BE2C (cell line): Measurements from ENCODE around the gene NAB2.

Experiments used
- DNase-seq: peaks from one replicate; pipeline ENCODE4 v3.0.0-alpha.2; 2020
- H3K27me3 ChIP-seq: fragments of 250-450 bp; sonication (Bioruptor Pico); 2 replicates; pipeline ENCODE4 v1.5.1; 2020; ENCODE audit warnings: mild to moderate bottlenecking
- H3K36me3 ChIP-seq: fragments of 250-450 bp; sonication (Bioruptor Pico); 2 replicates; pipeline ENCODE4 v1.5.1; 2020; ENCODE audit warnings: mild to moderate bottlenecking
- H3K4me1 ChIP-seq: fragments of 250-450 bp; sonication (Bioruptor Pico); 2 replicates; pipeline ENCODE4 v1.5.1; 2020
- H3K4me3 ChIP-seq: 2 replicates; pipeline ENCODE4 v1.5.1; 2011; ENCODE audit warnings: low read depth, low read length
- H3K9me3 ChIP-seq: fragments of 250-450 bp; sonication (Bioruptor Pico); 2 replicates; pipeline ENCODE4 v1.5.1; 2020
- CTCF ChIP-seq: IDR thresholded peaks from 2 replicates; pipeline ENCODE4 v1.5.1; 2012; ENCODE audit warnings: mild to moderate bottlenecking, low read depth, low read length

Gene NAB2

GRCh38 chr12:57128519-57129247, 39.8 kb downstream of the NAB2 start:
- peaks cover 5% of the 10 kb centered on the region; the same call in 1 of the 2 replicates for H3K4me1 ChIP-seq
- H3K9me3 ChIP-seq = no peaks in the 10 kb centered on the region
- no peak for TF ChIP-seq CTCF
- H3K36me3 ChIP-seq = no peaks in the 10 kb centered on the region
- peak overlapping the region; percentile 87 for H3K4me3 ChIP-seq
- no peak for DNase-seq
- H3K27me3 ChIP-seq = no peaks in the 10 kb centered on the region

GRCh38 chr12:57129321-57129842, 40.5 kb downstream of the NAB2 start:
- Histone ChIP-seq H3K4me1 (peaks cover 5% of the 10 kb centered on the region; the same call in 1 of the 2 replicates), H3K9me3 (no peaks in the 10 kb centered on the region), H3K27me3 (no peaks in the 10 kb centered on the region), H3K36me3 (no peaks in the 10 kb centered on the region), H3K4me3 (peak overlapping the region; percentile 87)
- TF ChIP-seq CTCF = no peak
- DNase-seq = no peak

- Histone ChIP-seq H3K4me1 (peaks cover 5% of the 10 kb centered on the region; the same call in 1 of the 2 replicates), H3K36me3 (no peaks in the 10 kb centered on the region), H3K27me3 (no peaks in the 10 kb centered on the region), H3K9me3 (no peaks in the 10 kb centered on the region), H3K4me3 (no peak overlapping the region)
- no peak for DNase-seq
- TF ChIP-seq CTCF = no peak
These were observed 41.0 kb downstream of the NAB2 start for GRCh38 chr12:57129889-57130288.

- H3K27me3 ChIP-seq = no peaks in the 10 kb centered on the region
- peaks cover 5% of the 10 kb centered on the region for H3K4me1 ChIP-seq
- no peaks in the 10 kb centered on the region for H3K9me3 ChIP-seq
- TF ChIP-seq CTCF = no peak
- no peak for DNase-seq
- no peaks in the 10 kb centered on the region for H3K36me3 ChIP-seq
- H3K4me3 ChIP-seq = no peak overlapping the region
These were observed 42.0 kb downstream of the NAB2 start for GRCh38 chr12:57130941-57131340.

- no peak for DNase-seq
- no peaks in the 10 kb centered on the region for H3K27me3 ChIP-seq
- H3K36me3 ChIP-seq = no peaks in the 10 kb centered on the region
- no peak overlapping the region for H3K4me3 ChIP-seq
- no peaks in the 10 kb centered on the region for H3K9me3 ChIP-seq
- peaks cover 1% of the 10 kb centered on the region for H3K4me1 ChIP-seq
- no peak for TF ChIP-seq CTCF
These were observed 43.2 kb downstream of the NAB2 start for GRCh38 chr12:57131896-57132744.
